ENCODE measurements around the gene RP2.

Gene RP2

DNA sequence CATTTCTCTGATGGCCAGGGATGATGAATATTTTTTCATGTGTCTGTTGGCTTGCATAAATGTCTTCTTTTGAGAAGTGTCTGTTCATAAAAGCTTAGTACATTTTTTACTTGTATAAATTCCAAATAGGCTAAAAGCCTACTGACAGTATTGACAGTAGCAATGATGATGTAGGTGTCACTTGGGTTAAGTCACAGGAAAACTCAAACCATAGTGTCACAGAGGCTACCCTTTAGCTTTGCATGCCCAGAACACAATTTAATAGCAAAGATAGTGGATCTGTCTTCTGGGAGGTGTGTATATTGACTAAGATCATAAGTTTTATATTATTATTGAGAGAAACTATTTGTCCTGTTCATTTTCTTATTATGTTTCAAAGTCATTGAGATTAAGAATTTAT is 8.1 kb downstream of the RP2 start:
- DNase-seq, result no peak

- DNase-seq, result no peak
Measured at GRCh38 chrX:46849933-46850332, 13.1 kb downstream of the RP2 start.

DNA sequence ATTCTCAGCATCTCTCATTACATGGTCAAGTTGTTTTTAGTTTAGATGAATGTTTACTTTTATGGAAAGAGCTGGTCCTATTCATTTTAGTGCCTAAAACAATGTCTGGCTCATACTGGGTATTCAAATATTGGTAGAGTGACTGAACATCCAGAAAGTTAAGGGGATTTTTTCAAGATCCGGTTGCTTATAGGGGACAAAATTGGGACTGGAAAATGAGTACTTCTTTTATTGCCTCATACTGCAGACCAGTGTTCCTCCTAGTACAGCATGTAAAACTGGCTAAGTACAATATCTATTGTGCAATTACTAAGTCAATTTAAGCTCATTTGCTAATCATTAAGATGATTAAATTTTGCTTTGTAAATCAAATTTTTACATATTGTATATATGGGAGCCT is 13.9 kb downstream of the RP2 start:
- DNase-seq, result no peak

- no peak for DNase-seq
Measured at GRCh38 chrX:46856483-46856882, 19.6 kb downstream of the RP2 start.

- DNase-seq, result no peak
Measured at GRCh38 chrX:46860557-46860956, 23.7 kb downstream of the RP2 start.

DNA sequence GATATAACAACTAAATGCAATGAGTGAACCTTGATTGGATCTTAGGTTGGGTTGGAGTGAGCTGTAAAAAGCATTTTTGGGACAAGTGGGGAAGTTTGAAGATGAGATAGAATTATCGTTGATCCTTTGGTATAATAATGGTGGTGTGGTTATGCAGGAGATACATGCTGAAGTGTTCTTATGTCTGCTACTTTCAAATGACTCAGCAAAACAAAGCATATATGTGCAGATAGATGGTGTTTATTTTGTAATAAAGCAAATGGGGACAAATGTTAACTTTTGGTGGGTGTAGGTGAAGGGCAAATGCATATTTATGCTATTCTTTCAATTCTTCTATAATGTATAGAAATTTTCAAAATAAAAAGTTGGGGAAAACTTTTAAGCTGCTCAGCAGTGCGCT is 26.2 kb downstream of the RP2 start:
- no peak for DNase-seq

DNA sequence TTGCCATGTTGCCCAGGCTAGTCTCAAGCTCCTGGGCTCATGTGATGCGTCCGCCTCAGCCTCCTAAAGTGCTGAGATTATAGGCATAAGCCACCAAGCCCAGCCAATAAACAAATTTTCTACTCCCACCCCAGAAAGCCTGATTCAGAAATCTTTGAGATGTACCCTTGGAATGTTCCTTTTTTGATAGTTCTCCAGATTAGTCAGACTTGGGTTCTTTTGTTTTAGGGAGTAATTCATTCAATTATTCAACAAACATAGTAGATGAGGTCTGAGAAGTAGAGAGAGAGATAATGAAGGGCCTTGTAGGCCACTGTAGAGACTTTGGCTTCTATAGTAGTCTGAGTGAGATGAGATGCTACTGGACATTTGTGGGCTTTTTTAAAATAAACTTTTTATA is 27.8 kb downstream of the RP2 start:
- no peak for DNase-seq

GRCh38 chrX:46865281-46865680 is 28.4 kb downstream of the RP2 start:
- DNase-seq, result no peak

- no peak for DNase-seq
Measured at GRCh38 chrX:46866726-46867125, 29.9 kb downstream of the RP2 start.

DNA sequence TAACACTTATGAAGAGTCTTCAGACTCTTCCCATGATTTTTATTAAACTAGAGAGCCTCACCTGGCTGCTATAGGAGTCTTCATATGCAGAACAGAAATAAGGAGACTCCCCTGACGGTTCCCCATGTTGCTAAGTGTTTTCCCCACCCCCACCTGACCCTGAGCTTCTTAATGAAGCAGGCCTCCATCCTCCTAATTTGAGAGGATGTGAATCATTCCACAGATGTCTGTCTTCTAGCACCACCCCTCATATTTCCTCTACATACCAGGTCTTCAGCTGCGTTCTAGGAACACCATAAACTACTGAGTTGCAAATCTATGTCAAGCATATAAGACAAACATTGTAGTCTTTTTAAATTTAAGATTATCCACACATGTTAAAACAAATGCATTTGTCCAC is 36.9 kb downstream of the RP2 start:
- no peak for DNase-seq

GRCh38 chrX:46876901-46877300 is 40.1 kb downstream of the RP2 start:
- no peak for DNase-seq

DNA sequence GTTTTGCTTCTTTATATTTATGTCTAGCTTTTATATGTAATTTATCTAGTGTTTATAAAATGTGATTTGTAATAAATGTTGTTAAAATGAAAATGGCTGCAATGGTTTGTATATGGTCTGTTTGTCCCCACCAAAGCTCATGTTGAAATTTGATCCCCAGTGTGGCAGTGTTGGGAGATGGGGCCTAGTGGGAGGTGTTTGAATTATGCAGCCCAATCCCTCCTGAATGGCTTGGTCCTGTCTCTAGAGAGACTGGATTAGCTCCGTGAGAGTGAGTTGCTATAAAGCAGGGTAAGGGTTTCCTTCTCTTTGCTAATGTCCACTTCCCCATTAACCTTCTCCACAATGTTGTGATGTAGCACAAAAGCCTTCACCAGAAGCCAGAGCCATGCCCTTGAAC is 45.4 kb downstream of the RP2 start:
- no peak for DNase-seq

- no peak for DNase-seq
Measured at GRCh38 chrX:46884799-46885198, 48.0 kb downstream of the RP2 start.

GRCh38 chrX:46898207-46898606 is 61.4 kb downstream of the RP2 start:
- no peak for DNase-seq

GRCh38 chrX:46903458-46904242 is 66.8 kb downstream of the RP2 start:
- DNase-seq, result peak; percentile 43 to 45

- no peak for DNase-seq
Measured at GRCh38 chrX:46904626-46905025, 67.8 kb downstream of the RP2 start.

DNA sequence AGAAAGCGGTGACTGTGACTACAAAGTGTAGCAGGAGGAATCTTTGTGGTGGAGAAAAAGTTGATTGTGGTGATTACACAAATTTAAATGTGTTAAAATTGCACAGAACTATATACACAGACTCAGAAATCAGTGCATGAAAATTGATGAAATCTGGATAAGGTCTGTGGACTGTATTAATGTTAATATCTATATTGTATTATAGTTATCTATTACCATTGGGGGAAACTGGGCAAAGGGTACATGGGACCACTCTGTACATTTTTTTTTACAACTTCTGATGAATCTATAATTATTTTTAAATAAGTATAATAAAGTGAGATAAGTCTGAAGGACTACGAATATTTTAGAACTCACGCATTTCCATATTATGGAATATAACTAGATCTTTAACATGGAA is 73.6 kb downstream of the RP2 start:
- DNase-seq, result no peak

DNA sequence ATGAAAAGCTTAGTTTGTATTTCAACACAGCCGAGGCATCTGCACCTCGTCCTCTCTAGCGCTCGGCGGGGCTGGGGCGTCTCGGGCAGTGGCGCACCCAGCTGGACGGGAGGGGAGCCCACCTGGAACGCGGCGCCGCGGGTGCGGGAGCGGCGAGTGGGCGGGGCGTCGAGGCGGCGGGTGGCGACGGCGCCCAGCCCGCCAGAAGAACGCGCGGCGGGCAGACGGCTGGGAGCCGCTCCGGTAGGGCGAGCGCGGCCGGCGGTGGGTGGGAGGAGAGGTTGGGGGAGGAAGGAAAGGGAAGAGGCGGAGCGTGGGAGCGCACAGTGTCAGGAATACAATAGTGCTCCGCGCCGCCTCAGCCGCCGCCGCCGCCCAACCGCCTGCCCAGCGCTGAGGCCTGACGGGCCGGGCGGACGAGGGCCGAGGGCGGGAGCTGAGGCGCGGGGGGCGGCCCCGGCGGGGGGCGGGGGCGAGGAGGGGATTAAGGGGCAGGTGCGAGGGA is 75.3 kb downstream of the RP2 start, which contains the start of gene JADE3:
TSS of gene JADE3 (plus strand) at position 324 of the 505 bp plus-strand sequence. CDS start 72,474 bp downstream, outside the sequence.
- DNase-seq, result peak; percentile 6 to 11

DNA sequence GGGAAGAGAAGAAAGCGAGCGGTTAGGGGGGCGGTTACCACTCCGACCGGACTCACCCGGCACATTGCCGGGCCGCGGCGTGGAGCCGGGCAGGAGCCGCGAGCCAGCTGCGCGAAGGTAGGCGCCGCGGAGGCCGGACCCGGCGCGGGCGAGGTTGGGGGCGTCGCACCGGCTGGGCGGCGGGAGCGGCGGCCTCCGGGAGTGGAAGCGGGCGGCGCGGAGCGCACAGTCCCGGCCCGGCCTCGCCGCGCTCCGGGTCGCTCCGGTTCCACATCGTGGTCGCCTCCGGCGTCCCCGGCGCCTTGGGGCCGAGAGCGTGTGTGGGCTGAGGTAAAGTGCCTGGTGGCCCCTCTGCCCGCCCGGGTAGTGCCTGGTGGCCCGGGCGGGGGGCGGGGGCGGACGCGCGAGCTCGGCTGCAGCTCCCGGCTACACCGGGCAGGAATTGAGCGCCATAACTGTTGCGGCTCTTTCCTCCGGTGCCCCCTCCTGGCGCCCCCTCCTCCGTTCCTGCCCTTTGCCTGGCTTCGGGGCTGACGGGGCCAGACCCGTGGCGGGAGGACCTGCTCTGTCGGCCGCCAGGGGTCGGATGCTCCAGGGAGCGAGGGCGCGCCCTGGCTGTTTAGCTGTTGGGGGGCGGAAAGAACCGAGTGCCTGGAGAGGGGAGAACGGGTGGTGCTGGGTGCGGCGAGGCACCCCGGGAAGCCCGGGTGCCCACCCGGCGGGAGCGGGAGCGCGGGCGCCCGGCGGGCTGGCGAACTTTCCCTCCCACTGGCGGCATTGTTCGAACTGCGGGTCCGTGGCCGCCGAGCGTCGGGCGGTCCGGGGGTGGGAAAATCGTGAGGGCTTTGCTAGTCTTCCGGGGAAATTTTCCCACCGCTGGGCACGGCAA is 76.0 kb downstream of the RP2 start:
- DNase-seq, result peak in 1 of 2 experiments; percentile 14

DNA sequence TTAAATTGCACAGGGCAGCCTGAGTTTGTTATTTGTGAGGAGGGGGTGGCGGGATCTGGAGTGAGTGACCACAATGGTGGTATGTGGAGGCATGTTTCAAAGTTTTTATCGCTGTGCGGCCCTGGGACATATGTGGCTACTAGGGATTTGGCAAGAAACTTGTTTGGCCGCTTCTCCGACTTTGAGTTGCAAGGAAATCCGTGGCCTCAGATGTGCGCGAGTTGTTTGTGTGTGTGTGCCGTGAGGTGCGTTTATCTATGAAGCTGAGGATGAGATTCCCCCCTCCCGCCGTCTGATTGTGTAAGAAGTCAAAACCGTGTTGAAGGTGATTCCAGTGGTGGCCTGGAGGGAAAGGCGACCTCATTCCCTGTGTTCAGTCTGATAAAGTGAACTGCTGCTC is 76.8 kb downstream of the RP2 start:
- DNase-seq, result no peak

DNA sequence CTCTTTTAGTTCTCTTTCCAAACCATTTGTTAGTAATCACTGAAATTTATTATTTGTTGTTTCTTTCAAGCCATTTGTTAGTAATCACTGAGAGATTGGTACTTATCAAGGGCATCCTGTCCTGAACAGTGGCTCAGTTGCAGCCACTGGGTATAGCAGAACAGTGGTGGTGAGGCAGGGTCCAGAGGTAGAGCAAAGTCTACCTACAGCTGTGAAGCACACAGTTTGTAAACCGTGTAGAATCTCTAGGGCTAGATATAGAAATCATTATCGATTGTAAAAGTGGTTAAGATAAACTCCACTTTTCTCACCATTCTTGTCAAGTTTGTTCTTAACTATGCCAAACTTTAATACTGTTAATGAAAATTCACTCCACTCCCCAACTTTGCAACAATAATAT is 79.4 kb downstream of the RP2 start:
- DNase-seq, result no peak

- DNase-seq, result no peak
Measured at GRCh38 chrX:46917622-46918021, 80.8 kb downstream of the RP2 start.

- no peak for DNase-seq
Measured at GRCh38 chrX:46918434-46918833, 81.6 kb downstream of the RP2 start.

DNA sequence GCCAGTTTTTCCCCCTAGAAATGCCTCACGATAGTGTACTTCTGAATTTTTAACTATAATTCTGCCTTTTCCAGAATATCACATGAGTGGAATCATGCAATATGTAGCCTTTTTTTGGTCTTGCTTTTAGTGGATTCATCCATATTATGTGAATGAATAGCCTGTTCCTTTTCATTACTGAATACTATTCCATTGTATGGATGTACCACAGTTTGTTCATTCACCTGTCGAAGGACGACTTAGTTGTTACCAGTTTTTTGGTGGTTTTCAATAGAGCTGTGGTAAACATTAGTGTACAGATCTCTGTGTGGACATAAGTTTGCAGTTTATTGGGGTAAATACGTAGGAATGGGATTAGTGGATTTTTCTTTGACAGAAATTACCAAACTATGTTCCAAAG is 83.4 kb downstream of the RP2 start:
- no peak for DNase-seq

Data from activated CD4-positive, alpha-beta T cell treated with anti-CD3 and anti-CD28 coated beads, Interleukin-2, amount 50 U/mL, for 4 hours (primary cell).